GM19035 (cell line): ENCODE data around the gene SPATS2L.
A peak's percentile ranks its signal among the peaks of the same experiment; 100 is the strongest.

Experiments used
- ATAC-seq: cut with Tn5 transposase; IDR thresholded peaks from one replicate; pipeline ENCODE4 v1.9.1; 2021; ENCODE audit not compliant: unreplicated experiment

The SPATS2L gene

DNA sequence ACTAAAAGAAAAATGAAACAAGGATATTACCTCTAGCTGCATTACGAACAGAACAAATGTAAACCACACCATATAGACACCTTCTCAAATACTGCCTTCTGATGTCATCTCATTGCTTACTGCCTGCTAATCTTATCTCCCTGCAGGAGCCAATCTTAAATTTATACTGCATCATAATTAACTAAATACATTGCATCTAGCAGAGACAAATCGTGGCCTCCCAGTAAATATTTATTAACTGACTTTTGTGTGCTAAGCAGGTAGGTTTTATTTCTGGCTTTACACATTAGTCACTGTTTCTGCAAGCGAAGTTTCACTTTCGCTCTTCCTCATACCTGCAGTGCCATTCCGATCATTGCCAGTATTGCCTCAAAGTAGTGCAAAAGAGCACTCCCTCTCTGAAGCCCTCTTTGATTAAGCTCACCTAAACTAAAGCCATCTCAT, 67.5 kb downstream of the SPATS2L start:
- peak; percentile 92 for ATAC-seq

- ATAC-seq, result no peak
Observed at GRCh38 chr2:200376513-200377354, 70.2 kb downstream of the SPATS2L start.

DNA sequence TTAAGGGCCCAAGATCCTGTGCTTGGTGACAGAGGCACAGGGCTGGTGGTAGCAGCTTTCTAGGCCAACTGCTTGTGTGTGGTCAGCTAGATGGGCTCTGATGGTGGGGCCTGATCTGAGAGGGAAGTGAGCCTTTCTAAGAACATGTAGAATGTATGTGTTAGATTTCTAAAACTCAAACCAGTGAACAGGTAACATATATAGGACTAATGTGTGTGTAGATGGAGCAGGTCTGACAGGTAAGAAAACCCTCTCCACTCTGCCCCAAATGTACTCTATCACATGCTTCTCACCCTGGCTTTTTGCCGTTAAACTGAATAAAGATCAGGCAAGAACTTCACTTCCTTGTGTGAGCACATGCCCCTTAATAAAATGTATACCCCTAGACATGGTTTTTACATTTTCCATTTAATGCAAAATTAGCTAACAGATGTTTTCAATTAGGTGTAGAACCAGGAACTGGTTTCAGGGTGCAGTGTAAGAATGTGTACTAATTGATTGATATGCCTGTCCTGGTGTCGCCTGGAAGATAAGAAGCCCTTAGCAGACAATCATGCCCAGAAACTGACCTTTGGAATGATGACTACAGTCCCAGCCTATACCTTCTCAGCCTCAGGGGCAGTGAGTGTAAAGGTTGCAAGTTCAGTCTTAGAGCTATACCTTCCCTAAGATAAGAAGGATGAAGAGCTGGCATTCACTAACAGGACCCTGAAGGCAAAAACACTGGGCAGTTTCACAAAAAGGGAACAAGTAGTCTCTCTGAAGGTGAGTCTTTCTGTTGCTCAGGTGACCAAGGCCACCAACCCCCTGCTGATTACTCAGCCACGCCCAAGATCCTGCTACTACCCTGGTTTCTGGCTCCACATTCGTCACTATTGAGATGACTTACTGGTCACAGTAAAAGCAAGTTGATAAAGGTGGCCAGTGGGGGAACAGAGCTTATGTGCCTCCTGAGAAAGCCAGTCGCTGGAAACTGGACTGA, 71.2 kb downstream of the SPATS2L start:
- no peak for ATAC-seq

- no peak for ATAC-seq
Observed at GRCh38 chr2:200378652-200379290, 72.3 kb downstream of the SPATS2L start.

DNA sequence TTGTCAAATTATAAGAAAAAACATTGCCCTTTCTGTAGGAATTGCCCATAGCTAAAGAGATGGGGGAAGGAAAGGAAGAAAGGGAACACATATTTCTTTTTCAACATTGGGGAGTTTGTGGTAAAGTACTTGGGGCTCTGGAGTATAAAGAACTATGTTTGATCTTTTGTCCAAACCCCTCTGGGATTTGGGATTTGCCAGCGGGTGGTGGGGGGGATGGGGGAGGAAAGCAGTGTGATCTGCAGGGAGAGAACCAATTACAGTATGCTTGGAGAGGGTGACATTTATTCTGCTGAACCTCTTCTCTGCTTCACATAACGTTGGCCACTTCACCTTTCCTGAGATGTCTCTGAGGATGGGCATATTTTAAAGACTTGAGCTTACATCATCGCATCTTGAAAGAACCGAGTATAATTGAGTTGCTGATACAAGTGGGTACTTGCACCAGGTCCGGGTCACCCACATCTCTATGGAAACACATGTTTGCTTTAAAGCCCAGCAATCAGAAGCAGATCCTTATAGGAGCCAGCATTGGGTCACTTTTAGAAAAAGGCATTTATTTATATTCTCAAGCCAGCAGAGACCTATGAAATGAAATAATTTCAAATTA, 73.1 kb downstream of the SPATS2L start:
- no peak for ATAC-seq

- ATAC-seq, result no peak
Observed at GRCh38 chr2:200380091-200380561, 73.6 kb downstream of the SPATS2L start.

DNA sequence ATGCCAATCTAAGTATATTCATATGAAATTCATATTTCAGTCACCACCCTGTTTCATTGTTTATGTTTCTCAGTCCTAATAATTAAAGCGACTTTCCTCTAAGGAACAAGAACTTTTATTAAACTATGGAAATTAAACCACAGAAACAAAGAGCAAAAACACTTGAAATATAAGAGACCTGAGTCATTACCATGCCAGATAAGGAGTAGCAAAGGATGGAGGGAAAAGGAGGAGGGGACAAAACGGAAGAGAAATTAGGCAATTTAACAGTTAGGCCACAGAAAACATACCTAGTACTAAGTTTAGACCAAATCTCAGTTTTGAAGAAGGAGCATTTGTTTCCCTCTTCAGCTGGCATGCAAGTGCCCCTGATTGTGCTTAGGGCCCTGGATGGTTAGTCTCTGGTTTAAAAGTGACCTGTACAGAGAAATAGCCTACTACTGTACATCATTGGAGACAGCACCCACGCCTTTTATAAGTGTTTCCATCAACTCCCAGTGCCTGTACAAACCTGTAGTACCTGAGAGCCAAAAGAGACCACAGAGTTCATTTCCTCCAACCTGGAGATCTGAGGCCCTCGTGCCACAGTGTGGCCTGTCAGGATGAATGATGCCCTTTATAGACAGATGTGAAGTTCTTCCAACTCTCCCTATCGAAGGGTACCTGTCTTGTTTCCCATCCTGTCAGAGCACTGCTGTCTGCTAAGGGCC, 74.5 kb downstream of the SPATS2L start:
- no peak for ATAC-seq

DNA sequence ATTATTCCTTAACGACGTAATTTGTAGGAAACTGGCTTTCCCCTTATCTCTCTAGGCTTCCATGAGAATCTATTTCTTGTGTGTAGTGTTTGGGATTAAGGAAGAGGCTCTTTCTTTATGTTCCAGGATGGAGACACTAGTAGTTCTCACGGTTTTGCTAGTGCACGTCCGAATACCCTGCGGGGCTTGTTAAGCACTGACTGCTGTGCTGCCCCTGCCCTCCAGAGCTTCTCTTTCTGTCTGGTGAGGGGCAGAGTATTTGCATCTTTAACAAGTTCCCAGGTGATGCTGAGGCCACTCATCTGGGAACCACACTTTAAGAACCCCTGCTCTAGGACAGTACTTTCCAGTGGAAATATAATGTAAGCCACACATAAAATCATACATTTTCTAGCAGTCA, 76.4 kb downstream of the SPATS2L start:
- no peak for ATAC-seq

GRCh38 chr2:200383380-200384110, 77.1 kb downstream of the SPATS2L start:
- no peak for ATAC-seq

DNA sequence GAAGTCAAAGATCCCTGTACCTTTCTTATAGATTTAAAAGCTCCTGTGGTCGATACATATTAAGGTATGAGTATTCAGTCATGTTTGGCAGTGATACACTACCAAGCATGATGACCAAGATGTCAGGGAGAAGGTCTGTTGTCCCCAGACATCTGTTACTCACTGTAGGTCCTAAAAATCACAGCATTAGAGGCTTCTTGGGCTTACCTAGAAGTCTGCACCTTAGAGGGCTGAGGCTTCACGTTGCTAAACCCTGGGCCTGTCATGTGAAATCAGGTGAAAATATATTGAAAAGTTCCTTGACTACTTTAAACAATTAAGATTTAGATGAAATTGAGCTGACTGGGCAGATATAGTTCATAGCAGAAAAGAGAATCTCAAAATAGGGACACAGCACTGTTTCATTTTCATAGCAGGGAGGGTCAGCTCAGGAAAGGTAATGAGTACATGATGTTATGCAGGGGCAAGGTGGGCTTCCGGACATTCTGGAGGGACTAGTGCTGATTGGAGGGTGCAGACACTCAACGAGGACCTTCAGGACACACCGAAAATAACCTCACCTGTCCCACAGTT, 78.7 kb downstream of the SPATS2L start:
- ATAC-seq, result no peak

- ATAC-seq, result no peak
Observed at GRCh38 chr2:200393191-200393590, 86.7 kb downstream of the SPATS2L start.

DNA sequence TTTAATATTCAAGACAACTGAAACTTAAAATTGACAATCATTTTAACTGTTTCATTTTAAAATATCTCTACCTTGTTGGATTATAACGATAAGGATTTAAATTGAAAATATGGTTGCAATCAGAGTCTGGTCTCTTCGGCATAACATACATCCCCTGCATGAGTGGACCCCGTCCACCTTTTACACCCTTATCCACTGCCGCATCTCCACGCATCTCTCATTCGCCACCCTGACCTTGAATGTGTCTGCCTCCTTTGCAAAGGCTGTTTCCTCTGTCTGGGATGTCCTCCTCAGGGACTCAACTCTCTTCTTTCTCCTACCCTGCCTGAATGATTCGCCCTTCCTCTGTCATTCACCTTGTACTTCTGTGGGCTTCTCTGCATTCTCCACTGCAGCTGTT, 87.6 kb downstream of the SPATS2L start:
- ATAC-seq, result no peak

- ATAC-seq, result no peak
Observed at GRCh38 chr2:200396781-200397242, 90.3 kb downstream of the SPATS2L start.

DNA sequence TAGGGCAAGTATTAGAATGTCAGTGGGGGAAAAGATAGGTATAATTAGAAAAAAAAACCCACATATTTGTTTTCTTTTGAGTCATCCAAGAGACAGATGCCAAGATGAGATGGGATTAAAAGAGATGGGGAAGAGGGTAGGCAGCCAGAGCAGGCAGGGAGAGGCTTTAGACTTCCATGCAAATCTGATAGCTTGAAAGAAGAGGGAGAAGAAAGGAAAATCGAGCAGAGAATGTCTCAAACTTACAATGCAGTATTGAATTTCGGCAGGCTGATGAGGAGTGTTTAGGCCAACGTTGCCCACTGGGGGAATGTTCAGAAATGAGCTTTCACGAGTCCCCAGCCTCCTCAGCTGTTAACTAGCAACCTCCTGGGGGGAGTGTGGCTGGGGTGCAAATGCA, 91.3 kb downstream of the SPATS2L start:
- ATAC-seq, result no peak

GRCh38 chr2:200399046-200399445, 92.6 kb downstream of the SPATS2L start:
- ATAC-seq, result no peak

DNA sequence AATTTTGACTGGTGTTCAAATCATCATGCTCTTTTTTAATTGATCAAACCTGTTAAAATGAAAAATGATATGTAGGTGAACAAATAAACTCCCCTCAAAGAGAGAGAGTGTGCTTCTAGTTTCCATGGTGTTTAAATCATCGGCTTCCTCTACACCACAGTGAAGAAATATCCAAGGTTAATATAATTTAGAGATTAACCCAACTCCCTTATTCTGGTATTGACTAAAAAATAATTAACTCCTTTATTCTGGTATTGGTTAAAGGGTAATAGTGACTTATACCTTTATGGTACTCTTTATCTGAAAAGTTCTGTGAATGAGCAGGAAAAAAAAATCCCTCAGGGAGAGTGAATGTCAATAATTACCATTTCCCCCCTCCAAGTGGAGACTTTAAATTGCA, 93.1 kb downstream of the SPATS2L start:
- ATAC-seq, result no peak

- ATAC-seq, result no peak
Observed at GRCh38 chr2:200403814-200404213, 97.3 kb downstream of the SPATS2L start.

GRCh38 chr2:200404615-200405014, 98.1 kb downstream of the SPATS2L start:
- ATAC-seq, result no peak
